ENCODE results near the gene HEMK1. TPM values are rescaled to one million over a fixed set of nuclear protein-coding genes. Genes with fewer than 3 reads are reported as not detected.

HEMK1 gene
- total and polyA plus RNA-seq, 4 donors, result 3.7 to 9.5 (median 8.9) TPM

GRCh38 chr3:50617096-50617791 lies 47.9 kb downstream of the HEMK1 start, which contains the start of gene MAPKAPK3:
Gene MAPKAPK3 (plus strand): TSS chr3:50617151. CDS start chr3:50617566, 415 bp downstream.
- no peaks in the 10 kb centered on the region for H3K27me3 ChIP-seq (ENCODE audit: control insufficient read depth in 4 of 4, insufficient read depth in 4 of 4, low read length in 3 of 4)
- TF ChIP-seq JUND (IDR thresholded peaks at IDR 0.05) (no peak), RAD21 (IDR thresholded peaks at IDR 0.05) (peak in 1 of 2 donors; percentile 24)
- peak within 1 kb of the TSS; percentile 80 to 87 for H3K9ac ChIP-seq (ENCODE audit: low read depth in 1 of 2, low read length in 2 of 2)
- H3K27ac ChIP-seq (ENCODE audit: low read depth in 1 of 2, low read length in 2 of 2), result peak within 1 kb of the TSS; percentile 70 to 82
- WGBS, result under 1% methylated on average over 58 of the region's 58 CpGs
- H3K4me3 ChIP-seq (ENCODE audit: low read depth in 1 of 3, low read length in 3 of 3), result peak within 1 kb of the TSS; percentile 63 to 73 (median 71)
- peaks cover 3 to 58% (median 38%) of the 10 kb centered on the region in 4 donors for H3K4me1 ChIP-seq (ENCODE audit: control insufficient read depth in 4 of 4, insufficient read depth in 4 of 4, low read length in 3 of 4)
- H3K36me3 ChIP-seq (ENCODE audit: control insufficient read depth in 4 of 4, insufficient read depth in 3 of 4, low read depth in 1 of 4, low read length in 3 of 4), result no peaks in the 10 kb centered on the region
- no peaks in the 10 kb centered on the region for H3K9me3 ChIP-seq (ENCODE audit: control insufficient read depth in 4 of 4, low read length in 3 of 4)
- no peak for DNase-seq (ENCODE audit: low spot score)

- Histone ChIP-seq H3K9me3 (ENCODE audit: control insufficient read depth in 4 of 4, low read length in 3 of 4) (no peaks in the 10 kb centered on the region), H3K9ac (ENCODE audit: low read depth in 1 of 2, low read length in 2 of 2) (peak overlapping the region; percentile 80 to 87), H3K4me1 (ENCODE audit: control insufficient read depth in 4 of 4, insufficient read depth in 4 of 4, low read length in 3 of 4) (peaks cover 3 to 51% (median 38%) of the 10 kb centered on the region in 4 donors), H3K36me3 (ENCODE audit: control insufficient read depth in 4 of 4, insufficient read depth in 3 of 4, low read depth in 1 of 4, low read length in 3 of 4) (peaks cover 0 to 1% (median 0%) of the 10 kb centered on the region in 4 donors), H3K4me3 (ENCODE audit: low read depth in 1 of 3, low read length in 3 of 3) (peak overlapping the region; percentile 63 to 73 (median 70)), H3K27me3 (ENCODE audit: control insufficient read depth in 4 of 4, insufficient read depth in 4 of 4, low read length in 3 of 4) (no peaks in the 10 kb centered on the region), H3K27ac (ENCODE audit: low read depth in 1 of 2, low read length in 2 of 2) (peak overlapping the region; percentile 62 to 82)
- TF ChIP-seq SP1 (IDR thresholded peaks at IDR 0.05), result no peak
- TF ChIP-seq FOXA1 (IDR thresholded peaks at IDR 0.05), result no peak
- TF ChIP-seq HNF4A (conservative IDR thresholded peaks at IDR 0.05), result no peak
- TF ChIP-seq NR2F2 (IDR thresholded peaks at IDR 0.05), result no peak
- TF ChIP-seq RXRA (IDR thresholded peaks at IDR 0.05), result no peak
- no peak for TF ChIP-seq EGR1 (IDR thresholded peaks at IDR 0.05; ENCODE audit: low read depth in 2 of 2)
- TF ChIP-seq HNF4G (IDR thresholded peaks at IDR 0.05), result no peak
- DNase-seq (ENCODE audit: low spot score), result no peak
- WGBS, result 80% methylated on average over 6 of the region's 6 CpGs
Observed at GRCh38 chr3:50617911-50618481, 48.7 kb downstream of the HEMK1 start.

GRCh38 chr3:50620420-50620819 lies 51.1 kb downstream of the HEMK1 start:
- 76% methylated on average over 1 of the region's 1 CpG for WGBS
- Histone ChIP-seq H3K27ac (ENCODE audit: low read depth in 1 of 2, low read length in 2 of 2) (peak overlapping the region; percentile 37 to 48), H3K9me3 (ENCODE audit: control insufficient read depth in 4 of 4, low read length in 3 of 4) (no peaks in the 10 kb centered on the region), H3K36me3 (ENCODE audit: control insufficient read depth in 4 of 4, insufficient read depth in 3 of 4, low read depth in 1 of 4, low read length in 3 of 4) (peaks cover 0 to 2% (median under 1%) of the 10 kb centered on the region in 4 donors), H3K4me1 (ENCODE audit: control insufficient read depth in 4 of 4, insufficient read depth in 4 of 4, low read length in 3 of 4) (peaks cover 3 to 40% (median 24%) of the 10 kb centered on the region in 4 donors), H3K4me3 (ENCODE audit: low read depth in 1 of 3, low read length in 3 of 3) (no peak overlapping the region), H3K9ac (ENCODE audit: low read depth in 1 of 2, low read length in 2 of 2) (no peak overlapping the region), H3K27me3 (ENCODE audit: control insufficient read depth in 4 of 4, insufficient read depth in 4 of 4, low read length in 3 of 4) (no peaks in the 10 kb centered on the region)
- no peak for DNase-seq (ENCODE audit: low spot score)
- no peak for TF ChIP-seq SP1 (IDR thresholded peaks at IDR 0.05)
- peak; percentile 27 for TF ChIP-seq YY1 (IDR thresholded peaks at IDR 0.05)

- DNase-seq (ENCODE audit: low spot score), result no peak
- Histone ChIP-seq H3K4me1 (ENCODE audit: control insufficient read depth in 4 of 4, insufficient read depth in 4 of 4, low read length in 3 of 4) (peaks cover 3 to 36% (median 22%) of the 10 kb centered on the region in 4 donors), H3K9ac (ENCODE audit: low read depth in 1 of 2, low read length in 2 of 2) (no peak overlapping the region), H3K27ac (ENCODE audit: low read depth in 1 of 2, low read length in 2 of 2) (peak overlapping the region; percentile 18 to 48), H3K9me3 (ENCODE audit: control insufficient read depth in 4 of 4, low read length in 3 of 4) (no peaks in the 10 kb centered on the region), H3K4me3 (ENCODE audit: low read depth in 1 of 3, low read length in 3 of 3) (no peak overlapping the region), H3K36me3 (ENCODE audit: control insufficient read depth in 4 of 4, insufficient read depth in 3 of 4, low read depth in 1 of 4, low read length in 3 of 4) (peaks cover 0 to 2% (median under 1%) of the 10 kb centered on the region in 4 donors), H3K27me3 (ENCODE audit: control insufficient read depth in 4 of 4, insufficient read depth in 4 of 4, low read length in 3 of 4) (no peaks in the 10 kb centered on the region)
- 64% methylated on average over 4 of the region's 4 CpGs for WGBS
- TF ChIP-seq MAX (IDR thresholded peaks at IDR 0.05), result no peak
- TF ChIP-seq CTCF (IDR thresholded peaks at IDR 0.05; ENCODE audit: low read depth, low read length, missing input control), result no peak
- TF ChIP-seq FOXA2 (IDR thresholded peaks at IDR 0.05), result no peak
- no peak for TF ChIP-seq YY1 (IDR thresholded peaks at IDR 0.05)
- no peak for TF ChIP-seq ATF3 (IDR thresholded peaks at IDR 0.05)
- TF ChIP-seq RXRA (IDR thresholded peaks at IDR 0.05), result no peak
- no peak for TF ChIP-seq EGR1 (IDR thresholded peaks at IDR 0.05; ENCODE audit: low read depth in 2 of 2)
- no peak for TF ChIP-seq SP1 (IDR thresholded peaks at IDR 0.05)
- TF ChIP-seq REST (IDR thresholded peaks at IDR 0.05), result no peak
- TF ChIP-seq FOXA1 (IDR thresholded peaks at IDR 0.05), result no peak
- no peak for TF ChIP-seq GABPA (IDR thresholded peaks at IDR 0.05 in 1 of 2, conservative IDR thresholded peaks at IDR 0.05 in 1 of 2)
- no peak for TF ChIP-seq TAF1 (conservative IDR thresholded peaks at IDR 0.05)
- TF ChIP-seq HNF4G (IDR thresholded peaks at IDR 0.05), result no peak
- no peak for TF ChIP-seq HNF4A (conservative IDR thresholded peaks at IDR 0.05)
Observed at GRCh38 chr3:50620820-50621219, 51.5 kb downstream of the HEMK1 start.

Measured in liver (tissue), 9 donors.